CD4-positive, CD25-positive, alpha-beta regulatory T cell (primary cell): ENCODE results near the gene DENND4A. TPM values are rescaled to one million over a fixed set of nuclear protein-coding genes. Genes with fewer than 3 reads are reported as not detected.
A peak's percentile ranks its signal among the peaks of the same experiment; 100 is the strongest.
"Not testable (repeated sequence)": the region's sequence is repeated elsewhere in the genome, so short reads cannot be mapped to it uniquely, and the experiment has no call there.

Experiments
- ATAC-seq, 2 donors: fragments of 150-1000 bp; cut with Tn5 transposase; one replicate each; pipeline ENCODE4 v1.10.0; 2021; ENCODE audit warnings: low read depth in 2 of 2, moderate number of reproducible peaks in 2 of 2, moderate library complexity in 1 of 2
- DNase-seq, 3 donors: peaks; one replicate each; pipeline versions ENCODE4 v3.0.0 to v3.0.0-alpha.2; 2012 to 2022; ENCODE audit warnings: mixed read lengths in 1 of 3
- H3K27ac ChIP-seq: one replicate; pipeline ENCODE4 v1.7.0; 2013; ENCODE audit warnings: mild to moderate bottlenecking, low read length; ENCODE audit not compliant: insufficient read depth, poor library complexity, severe bottlenecking
- H3K27me3 ChIP-seq: one replicate; pipeline ENCODE4 v1.7.0; 2013; ENCODE audit warnings: low read length; ENCODE audit not compliant: control insufficient read depth, insufficient read depth
- H3K36me3 ChIP-seq: one replicate; pipeline ENCODE4 v1.7.0; 2013; ENCODE audit warnings: mild to moderate bottlenecking, low read length, moderate library complexity; ENCODE audit not compliant: control insufficient read depth, insufficient read depth
- H3K4me1 ChIP-seq: 2 replicates; pipeline ENCODE4 v1.7.0; 2013; ENCODE audit warnings: mild to moderate bottlenecking, low read length; ENCODE audit not compliant: insufficient read depth, control insufficient read depth, poor library complexity, severe bottlenecking
- H3K4me3 ChIP-seq: one replicate; pipeline ENCODE4 v1.7.0; 2013; ENCODE audit warnings: low read depth, mild to moderate bottlenecking, low read length, moderate library complexity
- H3K9me3 ChIP-seq, 2 experiments: 1 replicate in 1 of 2; 2 replicates in 1 of 2; pipeline ENCODE4 v1.7.0; 2013; ENCODE audit warnings: low read length in 2 of 2, mild to moderate bottlenecking in 1 of 2, moderate library complexity in 1 of 2; ENCODE audit not compliant: control insufficient read depth in 2 of 2
- H3K27ac Mint-ChIP-seq, 3 donors: one replicate each; pipeline ENCODE4 v1.8.0; 2020 to 2022; ENCODE audit warnings: mild to moderate bottlenecking in 3 of 3, mixed read lengths in 3 of 3, moderate library complexity in 2 of 3
- H3K27me3 Mint-ChIP-seq: one replicate; pipeline ENCODE4 v1.8.0; 2022; ENCODE audit warnings: mild to moderate bottlenecking, mixed read lengths
- H3K36me3 Mint-ChIP-seq: one replicate; pipeline ENCODE4 v1.8.0; 2020; ENCODE audit warnings: mixed read lengths
- H3K4me1 Mint-ChIP-seq, 4 donors: one replicate each; pipeline ENCODE4 v1.8.0; 2020 to 2022; ENCODE audit warnings: mixed read lengths in 4 of 4, mild to moderate bottlenecking in 1 of 4
- H3K4me3 Mint-ChIP-seq, 4 donors: one replicate each; pipeline ENCODE4 v1.8.0; 2020 to 2022; ENCODE audit warnings: mild to moderate bottlenecking in 4 of 4, mixed read lengths in 4 of 4, moderate library complexity in 3 of 4
- H3K9me3 Mint-ChIP-seq, 7 donors: one replicate each; pipeline ENCODE4 v1.8.0; 2020 to 2022; ENCODE audit warnings: mixed read lengths in 7 of 7, mild to moderate bottlenecking in 3 of 7, moderate library complexity in 2 of 7
- polyA plus RNA-seq, 4 donors: library from polyadenylated mRNA; unstranded; fragments of 300-500 nt; fragmentation: Illumina TruSeq; gene quantifications; one replicate each; pipeline ENCODE4 v1.2.3, GENCODE V29; 2021
- total RNA-seq: library from RNA; stranded (reverse); gene quantifications from one replicate; pipeline ENCODE4 v1.2.3, GENCODE V29; 2022

Gene DENND4A
- total and polyA plus RNA-seq, 5 donors from 2014 or later, result 9.6 to 88.4 (median 12.9) TPM

- Histone ChIP-seq H3K36me3 (no peaks in the 10 kb centered on the region), H3K27me3 (no peaks in the 10 kb centered on the region), H3K27ac (no peak overlapping the region), H3K9me3 (no peaks in the 10 kb centered on the region), H3K4me1 (no peaks in the 10 kb centered on the region), H3K4me3 (no peak overlapping the region)
- Mint-ChIP-seq H3K4me3 (no peak overlapping the region), H3K27me3 (no peaks in the 10 kb centered on the region), H3K4me1 (peaks cover 0 to 7% (median under 1%) of the 10 kb centered on the region in 4 donors), H3K36me3 (peaks cover 30% of the 10 kb centered on the region), H3K27ac (no peak overlapping the region), H3K9me3 (no peaks in the 10 kb centered on the region)
- ATAC-seq (no peak), DNase-seq (no peak)
Measured at GRCh38 chr15:65619626-65620290, 172.3 kb downstream of the DENND4A start.

- Histone ChIP-seq H3K27me3 (no peaks in the 10 kb centered on the region), H3K9me3 (no peaks in the 10 kb centered on the region), H3K4me3 (no peak overlapping the region), H3K36me3 (no peaks in the 10 kb centered on the region), H3K27ac (no peak overlapping the region), H3K4me1 (no peaks in the 10 kb centered on the region)
- Mint-ChIP-seq H3K4me3 (no peak overlapping the region), H3K36me3 (peaks cover 23% of the 10 kb centered on the region), H3K27me3 (no peaks in the 10 kb centered on the region), H3K9me3 (no peaks in the 10 kb centered on the region), H3K27ac (no peak overlapping the region), H3K4me1 (peaks cover 0 to 7% (median 3%) of the 10 kb centered on the region in 4 donors)
- DNase-seq (no peak), ATAC-seq (no peak)
Measured at GRCh38 chr15:65618560-65619109, 173.5 kb downstream of the DENND4A start.

- peak overlapping the region in 2 of 4 donors; percentile 50 to 68 for H3K4me3 Mint-ChIP-seq
- H3K27me3 ChIP-seq, result not testable (repeated sequence)
Measured at GRCh38 chr15:65615887-65616286, 176.2 kb downstream of the DENND4A start.

GRCh38 chr15:65612949-65613744 lies 178.9 kb downstream of the DENND4A start:
- peaks cover 15 to 45% (median 29%) of the 10 kb centered on the region in 4 donors for H3K4me1 Mint-ChIP-seq
- Histone ChIP-seq H3K4me1 (peaks cover 20% of the 10 kb centered on the region), H3K27me3 (no peaks in the 10 kb centered on the region), H3K36me3 (no peaks in the 10 kb centered on the region), H3K9me3 (no peaks in the 10 kb centered on the region), H3K27ac (peak overlapping the region; percentile 87), H3K4me3 (no peak overlapping the region)
- peak overlapping the region in 2 of 4 donors; percentile 97 to 99 for H3K4me3 Mint-ChIP-seq
- H3K27me3 Mint-ChIP-seq, result no peaks in the 10 kb centered on the region
- H3K9me3 Mint-ChIP-seq, result no peaks in the 10 kb centered on the region
- no peak for DNase-seq
- H3K27ac Mint-ChIP-seq, result peak overlapping the region in 2 of 3 donors; percentile 71 to 99
- peaks cover 7% of the 10 kb centered on the region for H3K36me3 Mint-ChIP-seq
- ATAC-seq, result no peak

More at GRCh38 chr15:65615887-65616286, 176.2 kb downstream of the DENND4A start:
- peaks cover 10% of the 10 kb centered on the region for H3K36me3 Mint-ChIP-seq
- H3K4me1 Mint-ChIP-seq, result peaks cover 5 to 30% (median 15%) of the 10 kb centered on the region in 4 donors
- H3K4me1 ChIP-seq, result peaks cover 14% of the 10 kb centered on the region
- not testable (repeated sequence) for H3K9me3 ChIP-seq, ATAC-seq, H3K4me3 ChIP-seq, H3K27me3 Mint-ChIP-seq, H3K27ac Mint-ChIP-seq, H3K9me3 Mint-ChIP-seq, H3K27ac ChIP-seq, H3K36me3 ChIP-seq, DNase-seq

GRCh38 chr15:65612616-65612946 lies 179.5 kb downstream of the DENND4A start:
- peak overlapping the region; percentile 38 to 99 (median 99) for H3K27ac Mint-ChIP-seq
- no peak for ATAC-seq

GRCh38 chr15:65611888-65612615 lies 180.0 kb downstream of the DENND4A start:
- Mint-ChIP-seq H3K27ac (peak overlapping the region; percentile 99), H3K4me3 (peak overlapping the region; percentile 97 to 99 (median 98)), H3K27me3 (no peaks in the 10 kb centered on the region), H3K4me1 (peaks cover 15 to 54% (median 32%) of the 10 kb centered on the region in 4 donors), H3K36me3 (peaks cover 5% of the 10 kb centered on the region), H3K9me3 (no peaks in the 10 kb centered on the region)
- H3K36me3 ChIP-seq, result no peaks in the 10 kb centered on the region
- ATAC-seq (no peak), DNase-seq (peak in 1 of 3 donors; percentile 19)
- H3K4me3 ChIP-seq, result peak overlapping the region; percentile 88
- peak overlapping the region; percentile 87 for H3K27ac ChIP-seq
- peaks cover 20% of the 10 kb centered on the region for H3K4me1 ChIP-seq
- no peaks in the 10 kb centered on the region for H3K27me3 ChIP-seq
- no peaks in the 10 kb centered on the region for H3K9me3 ChIP-seq

More at GRCh38 chr15:65612616-65612946, 179.5 kb downstream of the DENND4A start:
- Histone ChIP-seq H3K9me3 (no peaks in the 10 kb centered on the region), H3K4me1 (peaks cover 20% of the 10 kb centered on the region), H3K36me3 (no peaks in the 10 kb centered on the region), H3K4me3 (no peak overlapping the region), H3K27ac (peak overlapping the region; percentile 87), H3K27me3 (no peaks in the 10 kb centered on the region)
- Mint-ChIP-seq H3K9me3 (no peaks in the 10 kb centered on the region), H3K27me3 (no peaks in the 10 kb centered on the region), H3K36me3 (peaks cover 6% of the 10 kb centered on the region), H3K4me3 (peak overlapping the region; percentile 97 to 99 (median 98)), H3K4me1 (peaks cover 15 to 50% (median 29%) of the 10 kb centered on the region in 4 donors)
- DNase-seq, result no peak
